GM18505 (cell line): ENCODE measurements around the gene EMILIN1.
A peak's percentile ranks its signal among the peaks of the same experiment; 100 is the strongest.

Experiments
- ATAC-seq: cut with Tn5 transposase; IDR thresholded peaks from one replicate; pipeline ENCODE4 v1.9.1; 2021; ENCODE audit not compliant: unreplicated experiment
- POLR2A ChIP-seq: IDR thresholded peaks from 4 replicates; pipeline ENCODE4 v1.6.1; 2011; ENCODE audit warnings: borderline replicate concordance; ENCODE audit not compliant: insufficient read depth, insufficient read length; ENCODE audit errors: extremely low read depth

EMILIN1 gene

GRCh38 chr2:27123302-27124150 is 45.1 kb downstream of the EMILIN1 start, which contains the start of gene ABHD1:
Gene ABHD1 (plus strand): TSS chr2:27123815. CDS start chr2:27123949, 134 bp downstream.
- no peak for ATAC-seq
- TF ChIP-seq POLR2A: peak; percentile 25

- no peak for TF ChIP-seq POLR2A
- ATAC-seq: no peak
Observed at GRCh38 chr2:27125104-27125503, 46.7 kb downstream of the EMILIN1 start.

GRCh38 chr2:27126252-27126710 is 47.9 kb downstream of the EMILIN1 start:
- ATAC-seq: no peak
- TF ChIP-seq POLR2A: no peak

GRCh38 chr2:27127883-27128667 is 49.7 kb downstream of the EMILIN1 start:
- ATAC-seq: no peak
- no peak for TF ChIP-seq POLR2A

- TF ChIP-seq POLR2A: no peak
- no peak for ATAC-seq
Observed at GRCh38 chr2:27128668-27129571, 50.5 kb downstream of the EMILIN1 start.

- no peak for TF ChIP-seq POLR2A
- ATAC-seq: no peak
Observed at GRCh38 chr2:27130396-27130795, 52.0 kb downstream of the EMILIN1 start.

GRCh38 chr2:27131429-27131828 is 53.0 kb downstream of the EMILIN1 start:
- TF ChIP-seq POLR2A: no peak
- ATAC-seq: no peak

GRCh38 chr2:27133195-27133875 is 54.9 kb downstream of the EMILIN1 start:
- no peak for TF ChIP-seq POLR2A
- no peak for ATAC-seq

- TF ChIP-seq POLR2A: peak; percentile 94
- peak; percentile 71 for ATAC-seq
Observed at GRCh38 chr2:27133905-27134780, 55.7 kb downstream of the EMILIN1 start, which contains the start of gene PREB. Gene PREB (minus strand): TSS chr2:27134636. CDS start chr2:27134421, 215 bp downstream.

- ATAC-seq: no peak
- TF ChIP-seq POLR2A: no peak
Observed at GRCh38 chr2:27134781-27135477, 56.5 kb downstream of the EMILIN1 start.

GRCh38 chr2:27135478-27135955 is 57.1 kb downstream of the EMILIN1 start:
- no peak for TF ChIP-seq POLR2A
- ATAC-seq: no peak
